Measurements from ENCODE around the gene AGO1. TPM values are rescaled to one million over a fixed set of nuclear protein-coding genes. Genes with fewer than 3 reads are reported as not detected.

The AGO1 gene
- polyA plus RNA-seq, 2 donors = 2.3 to 2.5 TPM

GRCh38 chr1:35850051-35850450 lies 33.0 kb upstream of the AGO1 start:
- Histone ChIP-seq H3K4me1 (ENCODE audit: control insufficient read depth in 2 of 2, insufficient read depth in 2 of 2, low read length in 1 of 2) (no peaks in the 10 kb centered on the region), H3K36me3 (ENCODE audit: control insufficient read depth in 2 of 2, insufficient read depth in 2 of 2, low read length in 1 of 2) (peaks cover 7 to 9% of the 10 kb centered on the region in 2 donors), H3K27me3 (ENCODE audit: control insufficient read depth in 1 of 2, insufficient read depth in 2 of 2, low read length in 2 of 2) (no peaks in the 10 kb centered on the region), H3K4me3 (ENCODE audit: low read depth in 1 of 2, low read length in 2 of 2) (no peak overlapping the region), H3K9me3 (ENCODE audit: control insufficient read depth in 2 of 2, insufficient read depth in 1 of 2, low read depth in 1 of 2, low read length in 1 of 2) (no peaks in the 10 kb centered on the region), H3K27ac (ENCODE audit: low read depth in 2 of 2, low read length in 1 of 2) (no peak overlapping the region)
- WGBS, 2 donors = 55 to 59% methylated on average over 2 of the region's 2 CpGs

GRCh38 chr1:35850716-35851115 lies 32.3 kb upstream of the AGO1 start:
- 38 to 69% methylated on average over 5 of the region's 5 CpGs for WGBS, 2 donors
- Histone ChIP-seq H3K4me3 (ENCODE audit: low read depth in 1 of 2, low read length in 2 of 2) (no peak overlapping the region), H3K27me3 (ENCODE audit: control insufficient read depth in 1 of 2, insufficient read depth in 2 of 2, low read length in 2 of 2) (no peaks in the 10 kb centered on the region), H3K4me1 (ENCODE audit: control insufficient read depth in 2 of 2, insufficient read depth in 2 of 2, low read length in 1 of 2) (no peaks in the 10 kb centered on the region), H3K27ac (ENCODE audit: low read depth in 2 of 2, low read length in 1 of 2) (peak overlapping the region in 1 of 2 donors; percentile 8), H3K36me3 (ENCODE audit: control insufficient read depth in 2 of 2, insufficient read depth in 2 of 2, low read length in 1 of 2) (peaks cover 6 to 12% of the 10 kb centered on the region in 2 donors), H3K9me3 (ENCODE audit: control insufficient read depth in 2 of 2, insufficient read depth in 1 of 2, low read depth in 1 of 2, low read length in 1 of 2) (no peaks in the 10 kb centered on the region)

- no peaks in the 10 kb centered on the region for H3K4me1 ChIP-seq (ENCODE audit: control insufficient read depth in 2 of 2, insufficient read depth in 2 of 2, low read length in 1 of 2)
- no peak overlapping the region for H3K4me3 ChIP-seq (ENCODE audit: low read depth in 1 of 2, low read length in 2 of 2)
- H3K9me3 ChIP-seq (ENCODE audit: control insufficient read depth in 2 of 2, insufficient read depth in 1 of 2, low read depth in 1 of 2, low read length in 1 of 2) = no peaks in the 10 kb centered on the region
- H3K27ac ChIP-seq (ENCODE audit: low read depth in 2 of 2, low read length in 1 of 2) = peak overlapping the region; percentile 10 to 77
- WGBS, 2 donors = 30 to 51% methylated on average over 3 of the region's 3 CpGs
- no peaks in the 10 kb centered on the region for H3K27me3 ChIP-seq (ENCODE audit: control insufficient read depth in 1 of 2, insufficient read depth in 2 of 2, low read length in 2 of 2)
- peaks cover 7 to 13% of the 10 kb centered on the region in 2 donors for H3K36me3 ChIP-seq (ENCODE audit: control insufficient read depth in 2 of 2, insufficient read depth in 2 of 2, low read length in 1 of 2)
These were observed 31.7 kb upstream of the AGO1 start for GRCh38 chr1:35851132-35851869.

- H3K27ac ChIP-seq (ENCODE audit: low read depth in 2 of 2, low read length in 1 of 2) = no peak overlapping the region
These were observed 30.8 kb upstream of the AGO1 start for GRCh38 chr1:35852241-35852640.

GRCh38 chr1:35854989-35855700 lies 27.9 kb upstream of the AGO1 start:
- Histone ChIP-seq H3K27me3 (ENCODE audit: control insufficient read depth in 1 of 2, insufficient read depth in 2 of 2, low read length in 2 of 2) (no peaks in the 10 kb centered on the region), H3K4me3 (ENCODE audit: low read depth in 1 of 2, low read length in 2 of 2) (no peak overlapping the region), H3K9me3 (ENCODE audit: control insufficient read depth in 2 of 2, insufficient read depth in 1 of 2, low read depth in 1 of 2, low read length in 1 of 2) (no peaks in the 10 kb centered on the region), H3K27ac (ENCODE audit: low read depth in 2 of 2, low read length in 1 of 2) (no peak overlapping the region), H3K36me3 (ENCODE audit: control insufficient read depth in 2 of 2, insufficient read depth in 2 of 2, low read length in 1 of 2) (peaks cover 4 to 16% of the 10 kb centered on the region in 2 donors), H3K4me1 (ENCODE audit: control insufficient read depth in 2 of 2, insufficient read depth in 2 of 2, low read length in 1 of 2) (no peaks in the 10 kb centered on the region)
- WGBS, 2 donors = 62 to 64% methylated on average over 9 of the region's 9 CpGs

More at GRCh38 chr1:35852241-35852640, 30.8 kb upstream of the AGO1 start:
- Histone ChIP-seq H3K4me1 (ENCODE audit: control insufficient read depth in 2 of 2, insufficient read depth in 2 of 2, low read length in 1 of 2) (no peaks in the 10 kb centered on the region), H3K27me3 (ENCODE audit: control insufficient read depth in 1 of 2, insufficient read depth in 2 of 2, low read length in 2 of 2) (no peaks in the 10 kb centered on the region), H3K9me3 (ENCODE audit: control insufficient read depth in 2 of 2, insufficient read depth in 1 of 2, low read depth in 1 of 2, low read length in 1 of 2) (no peaks in the 10 kb centered on the region), H3K4me3 (ENCODE audit: low read depth in 1 of 2, low read length in 2 of 2) (no peak overlapping the region), H3K36me3 (ENCODE audit: control insufficient read depth in 2 of 2, insufficient read depth in 2 of 2, low read length in 1 of 2) (peaks cover 4 to 16% of the 10 kb centered on the region in 2 donors)
- 38 to 46% methylated on average over 2 of the region's 2 CpGs for WGBS, 2 donors

- H3K27me3 ChIP-seq (ENCODE audit: control insufficient read depth in 1 of 2, insufficient read depth in 2 of 2, low read length in 2 of 2) = no peaks in the 10 kb centered on the region
- peaks cover 4 to 16% of the 10 kb centered on the region in 2 donors for H3K36me3 ChIP-seq (ENCODE audit: control insufficient read depth in 2 of 2, insufficient read depth in 2 of 2, low read length in 1 of 2)
- no peak overlapping the region for H3K27ac ChIP-seq (ENCODE audit: low read depth in 2 of 2, low read length in 1 of 2)
- no peaks in the 10 kb centered on the region for H3K4me1 ChIP-seq (ENCODE audit: control insufficient read depth in 2 of 2, insufficient read depth in 2 of 2, low read length in 1 of 2)
- no peak overlapping the region for H3K4me3 ChIP-seq (ENCODE audit: low read depth in 1 of 2, low read length in 2 of 2)
- no peaks in the 10 kb centered on the region for H3K9me3 ChIP-seq (ENCODE audit: control insufficient read depth in 2 of 2, insufficient read depth in 1 of 2, low read depth in 1 of 2, low read length in 1 of 2)
- WGBS, 2 donors = 40 to 48% methylated on average over 1 of the region's 1 CpG
These were observed 26.0 kb upstream of the AGO1 start for GRCh38 chr1:35856964-35857363.

GRCh38 chr1:35857830-35858229 lies 25.2 kb upstream of the AGO1 start:
- no peak overlapping the region for H3K27ac ChIP-seq (ENCODE audit: low read depth in 2 of 2, low read length in 1 of 2)
- H3K27me3 ChIP-seq (ENCODE audit: control insufficient read depth in 1 of 2, insufficient read depth in 2 of 2, low read length in 2 of 2) = no peaks in the 10 kb centered on the region
- no peak overlapping the region for H3K4me3 ChIP-seq (ENCODE audit: low read depth in 1 of 2, low read length in 2 of 2)
- H3K36me3 ChIP-seq (ENCODE audit: control insufficient read depth in 2 of 2, insufficient read depth in 2 of 2, low read length in 1 of 2) = peaks cover 4 to 16% of the 10 kb centered on the region in 2 donors
- H3K9me3 ChIP-seq (ENCODE audit: control insufficient read depth in 2 of 2, insufficient read depth in 1 of 2, low read depth in 1 of 2, low read length in 1 of 2) = no peaks in the 10 kb centered on the region
- no peaks in the 10 kb centered on the region for H3K4me1 ChIP-seq (ENCODE audit: control insufficient read depth in 2 of 2, insufficient read depth in 2 of 2, low read length in 1 of 2)

GRCh38 chr1:35860696-35861095 lies 22.3 kb upstream of the AGO1 start:
- no peak overlapping the region for H3K27ac ChIP-seq (ENCODE audit: low read depth in 2 of 2, low read length in 1 of 2)
- H3K4me1 ChIP-seq (ENCODE audit: control insufficient read depth in 2 of 2, insufficient read depth in 2 of 2, low read length in 1 of 2) = no peaks in the 10 kb centered on the region
- 80 to 83% methylated on average over 3 of the region's 3 CpGs for WGBS, 2 donors
- no peaks in the 10 kb centered on the region for H3K9me3 ChIP-seq (ENCODE audit: control insufficient read depth in 2 of 2, insufficient read depth in 1 of 2, low read depth in 1 of 2, low read length in 1 of 2)
- H3K4me3 ChIP-seq (ENCODE audit: low read depth in 1 of 2, low read length in 2 of 2) = no peak overlapping the region
- peaks cover 2 to 4% of the 10 kb centered on the region in 2 donors for H3K36me3 ChIP-seq (ENCODE audit: control insufficient read depth in 2 of 2, insufficient read depth in 2 of 2, low read length in 1 of 2)
- H3K27me3 ChIP-seq (ENCODE audit: control insufficient read depth in 1 of 2, insufficient read depth in 2 of 2, low read length in 2 of 2) = no peaks in the 10 kb centered on the region

GRCh38 chr1:35863136-35863535 lies 19.9 kb upstream of the AGO1 start:
- no peaks in the 10 kb centered on the region for H3K27me3 ChIP-seq (ENCODE audit: control insufficient read depth in 1 of 2, insufficient read depth in 2 of 2, low read length in 2 of 2)

More at GRCh38 chr1:35863136-35863535, 19.9 kb upstream of the AGO1 start:
- no peak overlapping the region for H3K27ac ChIP-seq (ENCODE audit: low read depth in 2 of 2, low read length in 1 of 2)
- H3K4me3 ChIP-seq (ENCODE audit: low read depth in 1 of 2, low read length in 2 of 2) = no peak overlapping the region
- WGBS, 2 donors = 90 to 96% methylated on average over 1 of the region's 1 CpG
- no peaks in the 10 kb centered on the region for H3K4me1 ChIP-seq (ENCODE audit: control insufficient read depth in 2 of 2, insufficient read depth in 2 of 2, low read length in 1 of 2)
- no peaks in the 10 kb centered on the region for H3K36me3 ChIP-seq (ENCODE audit: control insufficient read depth in 2 of 2, insufficient read depth in 2 of 2, low read length in 1 of 2)
- H3K9me3 ChIP-seq (ENCODE audit: control insufficient read depth in 2 of 2, insufficient read depth in 1 of 2, low read depth in 1 of 2, low read length in 1 of 2) = no peaks in the 10 kb centered on the region
